Measurements from ENCODE around the gene SMYD3. TPM values are rescaled to one million over a fixed set of nuclear protein-coding genes. Genes with fewer than 3 reads are reported as not detected.

SMYD3 gene
- total and polyA plus RNA-seq, 2 of the 4 experiments (the other 2 are of a cell fraction), result 26.5 to 37.6 TPM

GRCh38 chr1:246311461-246311860 lies 195.6 kb downstream of the SMYD3 start:
- Histone ChIP-seq H3K79me1 (ENCODE audit: low read depth in 1 of 2, low read length in 2 of 2) (peaks cover 0 to 3% of the 10 kb centered on the region in 2 experiments; a peak in 1 of 4 replicates), H3K23ac (ENCODE audit: low read depth, low read length) (no peak overlapping the region), H4K8ac (ENCODE audit: low read depth in 2 of 2, low read length in 2 of 2) (no peak overlapping the region), H3K18ac (ENCODE audit: low read depth, low read length) (no peak overlapping the region), H4K20me1 (ENCODE audit: insufficient read depth, low read length) (no peaks in the 10 kb centered on the region), H3K9ac (ENCODE audit: low read depth, low read length) (no peak overlapping the region), H2AK9ac (replicated peaks; ENCODE audit: low read depth, low read length, poor library complexity) (no peak overlapping the region), H3K9me1 (ENCODE audit: insufficient read depth, low read length) (no peaks in the 10 kb centered on the region), H2BK120ac (ENCODE audit: low read depth, low read length) (no peak overlapping the region), H3K4me1 (ENCODE audit: control insufficient read depth, insufficient read depth, low read length) (no peaks in the 10 kb centered on the region), H3K4me3 (ENCODE audit: insufficient read depth, low read depth, low read length) (no peak overlapping the region), H2BK5ac (ENCODE audit: low read depth, low read length, poor library complexity, severe bottlenecking) (no peak overlapping the region), H3K4ac (ENCODE audit: low read depth, low read length) (no peak overlapping the region), H3K9me3 (ENCODE audit: control insufficient read depth, insufficient read depth, low read length) (no peaks in the 10 kb centered on the region), H2BK20ac (ENCODE audit: low read depth, low read length) (no peak overlapping the region), H3K56ac (ENCODE audit: extremely low read depth, insufficient read depth, low read length) (no peak overlapping the region), H3K27ac (ENCODE audit: insufficient read depth, low read length) (no peak overlapping the region), H3K27me3 (ENCODE audit: control insufficient read depth, insufficient read depth, low read length) (no peaks in the 10 kb centered on the region), H4K5ac (ENCODE audit: low read depth, low read length) (no peak overlapping the region), H3K36me3 (ENCODE audit: control insufficient read depth, insufficient read depth, low read length) (no peaks in the 10 kb centered on the region), H2AFZ (replicated peaks; ENCODE audit: low read length, poor library complexity) (no peak overlapping the region), H2AK5ac (ENCODE audit: low read depth, low read length) (no peak overlapping the region), H3K4me2 (ENCODE audit: low read depth, low read length) (no peak overlapping the region), H2BK15ac (ENCODE audit: low read depth, low read length) (no peak overlapping the region), H3K14ac (replicated peaks; ENCODE audit: low read depth, low read length) (no peak overlapping the region), H4K91ac (ENCODE audit: insufficient read depth, low read depth, low read length) (no peak overlapping the region)
- CTCF ChIA-PET, result no interaction called here
- intact Hi-C loops (cut with micrococcal nuclease) (no loop called here), in situ Hi-C loops (cut with MboI; ENCODE audit: low sequenced_read_pairs) (no loop called here), dilution Hi-C loops (cut with HindIII; ENCODE audit: low sequenced_read_pairs, unreplicated experiment) (no loop called here)
- DNase-seq, result no peak
- no TSS peak for BruUV-seq (replicated peaks)
- no peak for TF ChIP-seq CHD1 (IDR thresholded peaks at IDR 0.05; ENCODE audit: low read depth, low read length)
- TF ChIP-seq RFX5 (IDR thresholded peaks at IDR 0.05; ENCODE audit: low read depth, low read length), result no peak
- no peak for TF ChIP-seq MXI1 (IDR thresholded peaks at IDR 0.05; ENCODE audit: borderline replicate concordance, low read depth, low read length)
- no peak for TF ChIP-seq MAFK (IDR thresholded peaks at IDR 0.05; ENCODE audit: low read depth, low read length)
- TF ChIP-seq RCOR1 (IDR thresholded peaks at IDR 0.05; ENCODE audit: insufficient replicate concordance, low read length), result no peak
- no peak for TF ChIP-seq CEBPB (IDR thresholded peaks at IDR 0.05; ENCODE audit: low read depth, low read length)
- no peak for TF ChIP-seq BHLHE40 (IDR thresholded peaks at IDR 0.05; ENCODE audit: low read depth, low read length)
- TF ChIP-seq NFE2L2 (IDR thresholded peaks at IDR 0.05; ENCODE audit: low read depth, low read length), result no peak
- no peak for TF ChIP-seq MAZ (IDR thresholded peaks at IDR 0.05; ENCODE audit: borderline replicate concordance, low read depth, low read length)
- TF ChIP-seq RAD21 (IDR thresholded peaks at IDR 0.05; ENCODE audit: low read length), result no peak
- TF ChIP-seq ELK1 (IDR thresholded peaks at IDR 0.05; ENCODE audit: borderline replicate concordance, low read depth, low read length), result no peak
- no peak for TF ChIP-seq USF2 (IDR thresholded peaks at IDR 0.05; ENCODE audit: low read depth, low read length)
- no peak for ATAC-seq (ENCODE audit: low read depth)
- POLR2A ChIA-PET (ENCODE audit: unreplicated experiment), result no interaction called here
- WGBS, 2 experiments (ENCODE audit: extremely low coverage in 2 of 2, insufficient read length in 1 of 2), result 97% methylated on average over 13 of the region's 13 CpGs; no CpG with 5 or more reads in 1 of the 2 experiments
